ENCODE data around the gene BMI1. TPM values are rescaled to one million over a fixed set of nuclear protein-coding genes. Genes with fewer than 3 reads are reported as not detected.

The BMI1 gene
- total RNA-seq, 1 experiment from 2014 or later = 6.8 TPM

GRCh38 chr10:22370320-22370719, 49.4 kb downstream of the BMI1 start:
- Histone ChIP-seq H2AFZ (ENCODE audit: low read length) (no peak overlapping the region), H3K4me2 (ENCODE audit: insufficient read depth, insufficient read length, low read length) (no peak overlapping the region), H3K23me2 (ENCODE audit: insufficient read length, low read depth, low read length, poor library complexity, severe bottlenecking) (no peaks in the 10 kb centered on the region), H3K4me1 (ENCODE audit: insufficient read depth, low read length) (no peaks in the 10 kb centered on the region), H3K27ac (ENCODE audit: insufficient read length, low read depth, low read length) (no peak overlapping the region), H3K27me3 (ENCODE audit: insufficient read depth, low read length) (no peaks in the 10 kb centered on the region), H3T11ph (ENCODE audit: low read length) (no peak overlapping the region), H2BK20ac (ENCODE audit: low read depth, low read length, poor library complexity, severe bottlenecking) (no peak overlapping the region), H3K23ac (ENCODE audit: insufficient read length, low read depth, low read length) (no peak overlapping the region), H4K91ac (ENCODE audit: insufficient read length, low read depth, low read length) (no peak overlapping the region), H4K8ac (replicated peaks; ENCODE audit: insufficient read length, low read depth, low read length) (no peak overlapping the region), H3K9me3 (ENCODE audit: control insufficient read depth, low read depth, low read length) (no peaks in the 10 kb centered on the region), H2BK12ac (ENCODE audit: insufficient read length, low read depth, low read length) (no peak overlapping the region), H3K18ac (ENCODE audit: insufficient read length, low read depth, low read length) (no peak overlapping the region), H3K56ac (ENCODE audit: insufficient read length, low read depth, low read length) (no peak overlapping the region), H3K4ac (ENCODE audit: low read depth, low read length) (no peak overlapping the region), H4K5ac (ENCODE audit: insufficient read length, low read depth, low read length) (no peak overlapping the region), H2BK15ac (ENCODE audit: low read depth, low read length) (no peak overlapping the region), H2AK5ac (ENCODE audit: insufficient read length, low read length) (no peak overlapping the region), H2BK5ac (ENCODE audit: insufficient read length, low read length) (no peak overlapping the region), H3K79me2 (ENCODE audit: insufficient read depth, low read length) (no peaks in the 10 kb centered on the region), H4K20me1 (ENCODE audit: control insufficient read depth, insufficient read depth, insufficient read length) (no peaks in the 10 kb centered on the region), H3K14ac (ENCODE audit: insufficient read depth, low read length) (no peak overlapping the region), H3K9ac (ENCODE audit: extremely low read depth, insufficient read length, low read length) (no peak overlapping the region), H3K79me1 (ENCODE audit: insufficient read depth, low read depth, low read length, poor library complexity, severe bottlenecking) (no peaks in the 10 kb centered on the region), H2BK120ac (ENCODE audit: low read depth, low read length, poor library complexity, severe bottlenecking) (no peak overlapping the region)
- Mint-ChIP-seq H3K27me3 (ENCODE audit: low read depth) (no peaks in the 10 kb centered on the region; the same call in 1 of the 2 replicates), H3K4me3 (no peak overlapping the region), H3K9me3 (no peaks in the 10 kb centered on the region), H3K4me1 (no peaks in the 10 kb centered on the region), H3K36me3 (ENCODE audit: insufficient read depth in 1 of 3, low read depth in 3 of 3) (no peaks in the 10 kb centered on the region), H3K27ac (no peak overlapping the region)
- TF ChIP-seq, protein P1, sequence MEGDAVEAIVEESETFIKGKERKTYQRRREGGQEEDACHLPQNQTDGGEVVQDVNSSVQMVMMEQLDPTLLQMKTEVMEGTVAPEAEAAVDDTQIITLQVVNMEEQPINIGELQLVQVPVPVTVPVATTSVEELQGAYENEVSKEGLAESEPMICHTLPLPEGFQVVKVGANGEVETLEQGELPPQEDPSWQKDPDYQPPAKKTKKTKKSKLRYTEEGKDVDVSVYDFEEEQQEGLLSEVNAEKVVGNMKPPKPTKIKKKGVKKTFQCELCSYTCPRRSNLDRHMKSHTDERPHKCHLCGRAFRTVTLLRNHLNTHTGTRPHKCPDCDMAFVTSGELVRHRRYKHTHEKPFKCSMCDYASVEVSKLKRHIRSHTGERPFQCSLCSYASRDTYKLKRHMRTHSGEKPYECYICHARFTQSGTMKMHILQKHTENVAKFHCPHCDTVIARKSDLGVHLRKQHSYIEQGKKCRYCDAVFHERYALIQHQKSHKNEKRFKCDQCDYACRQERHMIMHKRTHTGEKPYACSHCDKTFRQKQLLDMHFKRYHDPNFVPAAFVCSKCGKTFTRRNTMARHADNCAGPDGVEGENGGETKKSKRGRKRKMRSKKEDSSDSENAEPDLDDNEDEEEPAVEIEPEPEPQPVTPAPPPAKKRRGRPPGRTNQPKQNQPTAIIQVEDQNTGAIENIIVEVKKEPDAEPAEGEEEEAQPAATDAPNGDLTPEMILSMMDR (conservative IDR thresholded peaks at IDR 0.05) = no peak
- DNase-seq = no peak
